GM21619 (cell line): Measurements from ENCODE around the gene GAS2L1.
"Not testable (repeated sequence)": the region's sequence is repeated elsewhere in the genome, so short reads cannot be mapped to it uniquely, and the experiment has no call there.

ENCODE experiments used
- ATAC-seq: cut with Tn5 transposase; IDR thresholded peaks from one replicate; pipeline ENCODE4 v1.9.1; 2021; ENCODE audit not compliant: unreplicated experiment

Gene GAS2L1

GRCh38 chr22:29340566-29340965, 34.1 kb downstream of the GAS2L1 start:
- ATAC-seq, result no peak

GRCh38 chr22:29341056-29341848, 34.8 kb downstream of the GAS2L1 start:
- ATAC-seq, result no peak

GRCh38 chr22:29341849-29342127, 35.3 kb downstream of the GAS2L1 start:
- no peak for ATAC-seq

- no peak for ATAC-seq
Observed at GRCh38 chr22:29342177-29342576, 35.7 kb downstream of the GAS2L1 start.

GRCh38 chr22:29342577-29343312, 36.3 kb downstream of the GAS2L1 start:
- ATAC-seq, result no peak

GRCh38 chr22:29343313-29343805, 36.9 kb downstream of the GAS2L1 start:
- ATAC-seq, result no peak

GRCh38 chr22:29344137-29344536, 37.7 kb downstream of the GAS2L1 start:
- ATAC-seq, result no peak

GRCh38 chr22:29344889-29345288, 38.4 kb downstream of the GAS2L1 start:
- not testable (repeated sequence) for ATAC-seq

GRCh38 chr22:29345932-29346331, 39.5 kb downstream of the GAS2L1 start:
- no peak for ATAC-seq

GRCh38 chr22:29346659-29347058, 40.2 kb downstream of the GAS2L1 start:
- ATAC-seq, result no peak

GRCh38 chr22:29348041-29348440, 41.6 kb downstream of the GAS2L1 start:
- no peak for ATAC-seq

GRCh38 chr22:29348956-29349355, 42.5 kb downstream of the GAS2L1 start:
- no peak for ATAC-seq

GRCh38 chr22:29351042-29351441, 44.6 kb downstream of the GAS2L1 start:
- no peak for ATAC-seq

GRCh38 chr22:29351891-29352290, 45.4 kb downstream of the GAS2L1 start:
- ATAC-seq, result no peak

- no peak for ATAC-seq
Observed at GRCh38 chr22:29352778-29353177, 46.3 kb downstream of the GAS2L1 start.

- no peak for ATAC-seq
Observed at GRCh38 chr22:29353286-29353685, 46.8 kb downstream of the GAS2L1 start.

- no peak for ATAC-seq
Observed at GRCh38 chr22:29353860-29354259, 47.4 kb downstream of the GAS2L1 start.

- not testable (repeated sequence) for ATAC-seq
Observed at GRCh38 chr22:29357193-29357890, 50.9 kb downstream of the GAS2L1 start.

GRCh38 chr22:29359469-29359868, 53.0 kb downstream of the GAS2L1 start:
- ATAC-seq, result no peak
